Heart left ventricle (tissue), 16 donors: ENCODE data around the gene IPO4. TPM values are rescaled to one million over a fixed set of nuclear protein-coding genes. Genes with fewer than 3 reads are reported as not detected.

Source experiments
- ATAC-seq, 4 donors: fragments of 200-7000 bp; cut with Tn5 transposase; one replicate each; pipeline ENCODE4 v1.9.1; 2020 to 2022; ENCODE audit warnings: moderate library complexity in 4 of 4, mild to moderate bottlenecking in 3 of 4, moderate number of reproducible peaks in 1 of 4
- DNase-seq, 5 donors: peaks; one replicate each; pipeline ENCODE4 v3.0.0-alpha.2; 2020
- H3K27ac ChIP-seq, 12 donors: fragments of 200-600 bp; sonication (generic) in 4 of 12; one replicate each; pipeline versions ENCODE4 v1.5.0 to v1.8.0; 2016 to 2022; ENCODE audit warnings: mild to moderate bottlenecking in 2 of 12
- H3K27me3 ChIP-seq, 9 donors: fragments of 200-600 bp; sonication (generic) in 2 of 9; one replicate each; pipeline versions ENCODE4 v1.5.1 to v1.8.0; 2016 to 2022; ENCODE audit warnings: mild to moderate bottlenecking in 3 of 9
- H3K36me3 ChIP-seq, 9 donors: fragments of 200-600 bp; sonication (generic) in 2 of 9; one replicate each; pipeline versions ENCODE4 v1.5.0 to v1.8.0; 2018 to 2022; ENCODE audit warnings: mild to moderate bottlenecking in 2 of 9
- H3K4me1 ChIP-seq, 12 donors: fragments of 200-600 bp; sonication (generic) in 4 of 12; one replicate each; pipeline versions ENCODE4 v1.5.0 to v1.8.0; 2016 to 2022; ENCODE audit warnings: mild to moderate bottlenecking in 3 of 12
- H3K4me3 ChIP-seq, 12 donors: fragments of 200-600 bp; sonication (generic) in 4 of 12; one replicate each; pipeline versions ENCODE4 v1.5.0 to v1.8.0; 2017 to 2022; ENCODE audit warnings: mild to moderate bottlenecking in 9 of 12, moderate library complexity in 4 of 12
- H3K9me3 ChIP-seq, 12 donors: fragments of 200-600 bp; sonication (generic) in 4 of 12; one replicate each; pipeline versions ENCODE4 v1.5.0 to v1.8.0; 2016 to 2022; ENCODE audit warnings: mild to moderate bottlenecking in 1 of 12
- CTCF ChIP-seq, 12 donors: fragments of 200-600 bp; sonication (generic) in 4 of 12; IDR thresholded peaks; one replicate each; pipeline versions ENCODE4 v1.5.0 to v1.8.0; 2018 to 2022; ENCODE audit warnings: antibody characterized with exemption in 12 of 12, mild to moderate bottlenecking in 5 of 12
- POLR2A ChIP-seq, 2 donors: fragments of 450-650 bp; IDR thresholded peaks; one replicate each; pipeline ENCODE4 v1.6.1; 2017; ENCODE audit warnings: antibody characterized with exemption in 2 of 2, mild to moderate bottlenecking in 2 of 2, moderate library complexity in 2 of 2
- WGBS, 4 donors: extraction: QIAGEN DNeasy Blood & Tissue Kit in 2 of 4; methylation state at CpG; one replicate each; pipeline versions ENCODE4 v1.1.5 to v1.1.7; 2013 to 2018; 5-methylcytosine and 5-hydroxymethylcytosine counted together
- intact Hi-C, 10 donors: fragments of 100-400 bp; cut with DNase I; formaldehyde crosslinking; loops; one replicate each; pipeline versions ENCODE4 v1.11.1 to v1.14.2; 2022
- polyA plus RNA-seq, 2 donors: library from polyadenylated mRNA; stranded (reverse); fragments of 200-250 nt; gene quantifications; one replicate each; pipeline ENCODE4 v1.2.3, GENCODE V29; 2013
- total RNA-seq, 9 donors: library from RNA; depleted of rRNA in 2 of 9; stranded (reverse); fragments of >200 nt in 2 of 9; fragmentation: NEBNext Ultra II Directional in 3 of 9; extraction: Animal tissue kit (Norgen Biotek cat#: 25700) in 3 of 9; gene quantifications; one replicate each; pipeline versions ENCODE4 v1.1.0 to v1.2.4, GENCODE V29; 2016 to 2023
- donor health status: ischemic (EF 13 %, LVEDD 7.1; RV severe dilation, severe dysfunction).
- donor health status: healthy with polysubstance abuse.
- donor health status: DM: no; HTN: yes; CAD: no.
- donor health status: DM: no; HTN: no; CAD: no.
- donor health status: ischemic (EF 25% LVEDD 6.9; RV normal size, moderate dysfunction).
- donor health status: ischemic (EF 25% LVEDD 5.7; RV mildly dilated, moderate dysfunction).
- donor health status: healthy.
- donor health status: DM: yes; HTN: yes; CAD: no.
- donor health status: ischemic (EF 35%, LVEDD 5.7; RV mildly dilated, moderate dysfunction).
- donor health status: nonischemic (EF 11% LVEDD 7.7; RV severe dilation, severe dysfunction).
- donor health status: DM: yes; HTN: yes; CAD: no.
- donor health status: PGD.
- donor health status: ischemic (EF 29% LVEDD 5.4; RV normal size, mild dysfunction).
- donor health status: nonischemic (EF 23%, LVEDD 6.1; RV moderate dilation, normal function).

The IPO4 gene
- total and polyA plus RNA-seq, 11 donors = 1.8 to 40.0 (median 17.2) TPM

GRCh38 chr14:24145690-24146452 is 42.7 kb downstream of the IPO4 start:
- DNase-seq (no peak), ATAC-seq (no peak)
- peak overlapping the region; percentile 49 to 97 (median 94) for H3K27ac ChIP-seq
- TF ChIP-seq CTCF (IDR thresholded peaks at IDR 0.05) = no peak
- no peak for TF ChIP-seq POLR2A (IDR thresholded peaks at IDR 0.05)
- H3K4me1 ChIP-seq = peaks cover 6 to 60% (median 29%) of the 10 kb centered on the region in 12 donors
- peak overlapping the region; percentile 57 to 94 (median 84) for H3K4me3 ChIP-seq
- no peaks in the 10 kb centered on the region for H3K27me3 ChIP-seq
- intact Hi-C loops = loop anchor here in 2 of 10 donors (1.0 to 5.0 kb wide), 2 partner anchors 32 to 34 kb away; partner anchors contain the start of genes DCAF11 (in 2 of the 2) and NRL (in 2 of the 2)
- WGBS, 4 donors = 12 to 22% (median 14%) methylated on average over 7 to 9 of the region's 9 CpGs
- H3K9me3 ChIP-seq = no peaks in the 10 kb centered on the region
- peaks cover 0 to 50% (median 32%) of the 10 kb centered on the region in 9 donors for H3K36me3 ChIP-seq

GRCh38 chr14:24145219-24145618 is 43.4 kb downstream of the IPO4 start:
- H3K27me3 ChIP-seq = no peaks in the 10 kb centered on the region
- 94 to 97% (median 96%) methylated on average over 2 of the region's 2 CpGs for WGBS, 4 donors
- H3K4me1 ChIP-seq = peaks cover 6 to 67% (median 33%) of the 10 kb centered on the region in 12 donors
- H3K4me3 ChIP-seq = peak overlapping the region in 5 of 12 donors; percentile 79 to 94 (median 83)
- H3K36me3 ChIP-seq = peaks cover 0 to 43% (median 26%) of the 10 kb centered on the region in 9 donors
- DNase-seq = peak in 1 of 5 donors; percentile 26
- no peak for TF ChIP-seq CTCF (IDR thresholded peaks at IDR 0.05)
- TF ChIP-seq POLR2A (IDR thresholded peaks at IDR 0.05) = no peak
- no peak for ATAC-seq
- H3K27ac ChIP-seq = peak overlapping the region in 7 of 12 donors; percentile 92 to 97 (median 96)
- intact Hi-C loops = loop anchor here in 1 of 10 donors (5.0 kb wide), 1 partner anchor 33 kb away; the partner anchor contains the start of genes DCAF11 and NRL
- no peaks in the 10 kb centered on the region for H3K9me3 ChIP-seq

- Histone ChIP-seq H3K4me1 (peaks cover 9 to 74% (median 40%) of the 10 kb centered on the region in 12 donors), H3K4me3 (peak overlapping the region in 1 of 12 donors; percentile 10), H3K27ac (peak overlapping the region in 2 of 12 donors; percentile 12 to 15), H3K27me3 (no peaks in the 10 kb centered on the region), H3K36me3 (peaks cover 0 to 41% (median 22%) of the 10 kb centered on the region in 9 donors), H3K9me3 (no peaks in the 10 kb centered on the region)
- ATAC-seq (no peak), DNase-seq (no peak)
- WGBS, 4 donors = 91 to 100% (median 93%) methylated on average over 1 of the region's 1 CpG
- TF ChIP-seq POLR2A (IDR thresholded peaks at IDR 0.05) (no peak), CTCF (IDR thresholded peaks at IDR 0.05) (no peak)
- intact Hi-C loops = loop anchor here in 2 of 10 donors (5.0 kb wide), 2 partner anchors 37 to 88 kb away; partner anchors contain the start of genes GMPR2 (in 1 of the 2) and NEDD8 (in 1 of the 2)
Measured at GRCh38 chr14:24144451-24144850, 44.2 kb downstream of the IPO4 start.

- WGBS, 4 donors = 54 to 70% (median 67%) methylated on average over 2 of the region's 2 CpGs
- no peaks in the 10 kb centered on the region for H3K27me3 ChIP-seq
- H3K4me1 ChIP-seq = peaks cover 9 to 77% (median 39%) of the 10 kb centered on the region in 12 donors
- H3K36me3 ChIP-seq = peaks cover 0 to 41% (median 23%) of the 10 kb centered on the region in 9 donors
- intact Hi-C loops = loop anchor here in 2 of 10 donors (5.0 kb wide), 2 partner anchors 36 to 89 kb away; partner anchors contain the start of genes GMPR2 (in 1 of the 2) and NEDD8 (in 1 of the 2)
- H3K27ac ChIP-seq = peak overlapping the region in 2 of 12 donors; percentile 12 to 20
- DNase-seq = no peak
- no peak overlapping the region for H3K4me3 ChIP-seq
- H3K9me3 ChIP-seq = no peaks in the 10 kb centered on the region
- TF ChIP-seq CTCF (IDR thresholded peaks at IDR 0.05) (no peak), POLR2A (IDR thresholded peaks at IDR 0.05) (no peak)
- no peak for ATAC-seq
Measured at GRCh38 chr14:24143511-24143910, 45.1 kb downstream of the IPO4 start.
